ENCODE measurements around the gene PKNOX2.

The PKNOX2 gene

GRCh38 chr11:125425601-125426000 lies 261.1 kb downstream of the PKNOX2 start:
- Histone ChIP-seq H3K4me1 (ENCODE audit: low read length) (0 out of 2 replicates have a peak, but pooled peaks cover 2% of the 10 kb centered on the region), H3K27ac (ENCODE audit: low read length) (no peak overlapping the region), H3K27me3 (replicated peaks; ENCODE audit: insufficient read depth, low read length) (no peaks in the 10 kb centered on the region)

GRCh38 chr11:125426818-125427528 lies 262.4 kb downstream of the PKNOX2 start:
- Histone ChIP-seq H3K27me3 (replicated peaks; ENCODE audit: insufficient read depth, low read length) (no peaks in the 10 kb centered on the region), H3K9me3 (replicated peaks; ENCODE audit: insufficient read depth, low read length) (no peaks in the 10 kb centered on the region), H3K4me1 (ENCODE audit: low read length) (0 out of 2 replicates have a peak, but pooled peaks cover 2% of the 10 kb centered on the region), H3K4me2 (ENCODE audit: low read depth, low read length) (no peak overlapping the region), H3K9ac (ENCODE audit: low read length) (no peak overlapping the region), H4K20me1 (ENCODE audit: insufficient read depth, low read length) (no peaks in the 10 kb centered on the region), H3K9me2 (replicated peaks; ENCODE audit: insufficient read depth, low read length) (no peaks in the 10 kb centered on the region), H3F3A (ENCODE audit: insufficient read depth, low read length) (no peaks in the 10 kb centered on the region), H2AFZ (ENCODE audit: low read length) (no peak overlapping the region), H3K27ac (ENCODE audit: low read length) (no peak overlapping the region), H3K4me3 (ENCODE audit: low read length) (no peak overlapping the region), H3K36me3 (replicated peaks; ENCODE audit: insufficient read depth, low read length) (no peaks in the 10 kb centered on the region), H3K79me2 (ENCODE audit: low read length) (no peaks in the 10 kb centered on the region)
- DNase-seq, result no peak
- no peak for TF ChIP-seq EZH2 (optimal IDR thresholded peaks at IDR 0.05; ENCODE audit: low read depth, low read length)
- TF ChIP-seq EZH2phosphoT487 (IDR thresholded peaks at IDR 0.05; ENCODE audit: low read length), result no peak
- no peak for TF ChIP-seq CTCF (IDR thresholded peaks at IDR 0.05; ENCODE audit: low read length)

More at GRCh38 chr11:125425601-125426000, 261.1 kb downstream of the PKNOX2 start:
- Histone ChIP-seq H4K20me1 (ENCODE audit: insufficient read depth, low read length) (no peaks in the 10 kb centered on the region), H3K36me3 (replicated peaks; ENCODE audit: insufficient read depth, low read length) (no peaks in the 10 kb centered on the region), H3K4me3 (ENCODE audit: low read length) (no peak overlapping the region), H3K9ac (ENCODE audit: low read length) (no peak overlapping the region), H3K4me2 (ENCODE audit: low read depth, low read length) (no peak overlapping the region), H3F3A (ENCODE audit: insufficient read depth, low read length) (no peaks in the 10 kb centered on the region), H2AFZ (ENCODE audit: low read length) (no peak overlapping the region), H3K9me3 (replicated peaks; ENCODE audit: insufficient read depth, low read length) (no peaks in the 10 kb centered on the region), H3K79me2 (ENCODE audit: low read length) (no peaks in the 10 kb centered on the region), H3K9me2 (replicated peaks; ENCODE audit: insufficient read depth, low read length) (no peaks in the 10 kb centered on the region)
- TF ChIP-seq EZH2 (optimal IDR thresholded peaks at IDR 0.05; ENCODE audit: low read depth, low read length), result no peak
- no peak for TF ChIP-seq EZH2phosphoT487 (IDR thresholded peaks at IDR 0.05; ENCODE audit: low read length)
- no peak for TF ChIP-seq CTCF (IDR thresholded peaks at IDR 0.05; ENCODE audit: low read length)
- DNase-seq, result no peak

DNA sequence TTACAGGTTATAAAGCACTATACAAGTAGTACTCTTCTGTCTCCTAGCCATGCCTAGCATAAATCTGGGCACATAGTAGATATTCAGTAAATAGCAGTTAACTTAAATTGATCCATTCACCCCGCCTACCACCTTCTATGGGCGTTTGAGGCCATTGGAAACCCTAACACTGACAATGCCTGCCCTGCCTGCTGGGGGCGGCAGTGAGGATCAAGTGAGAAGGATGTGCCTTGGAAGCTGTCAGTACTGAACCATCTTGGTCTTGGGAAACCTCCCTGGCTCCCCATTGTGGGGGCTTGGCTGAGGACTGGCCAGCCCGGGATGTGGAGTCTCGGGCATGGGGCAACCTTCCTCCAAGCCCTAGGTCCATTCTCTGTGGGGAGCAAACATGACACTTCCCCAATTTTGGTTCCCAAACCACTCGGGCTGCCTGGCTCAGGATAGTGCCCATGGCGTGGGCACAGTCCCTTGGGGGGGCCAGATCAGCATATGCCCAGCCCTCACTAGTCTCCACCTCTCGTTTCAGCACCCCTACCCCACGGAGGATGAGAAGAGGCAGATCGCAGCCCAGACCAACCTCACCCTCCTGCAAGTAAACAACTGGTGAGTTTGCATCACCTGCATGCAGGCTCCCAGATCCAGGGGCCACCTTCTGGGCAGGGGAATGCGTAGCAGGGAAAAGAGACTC lies 264.1 kb downstream of the PKNOX2 start:
- TF ChIP-seq CTCF (IDR thresholded peaks at IDR 0.05; ENCODE audit: low read length) (no peak), EZH2phosphoT487 (IDR thresholded peaks at IDR 0.05; ENCODE audit: low read length) (no peak), EZH2 (optimal IDR thresholded peaks at IDR 0.05; ENCODE audit: low read depth, low read length) (no peak)
- H3K4me2 ChIP-seq (ENCODE audit: low read depth, low read length), result peak overlapping the region; percentile 40; the same call in 1 of the 2 replicates

More for the DNA sequence above, 264.1 kb downstream of the PKNOX2 start:
- Histone ChIP-seq H3K9ac (ENCODE audit: low read length) (no peak overlapping the region), H3K27me3 (replicated peaks; ENCODE audit: insufficient read depth, low read length) (no peaks in the 10 kb centered on the region), H3K4me1 (ENCODE audit: low read length) (peaks cover 6% of the 10 kb centered on the region; the same call in 1 of the 2 replicates), H3K9me3 (replicated peaks; ENCODE audit: insufficient read depth, low read length) (no peaks in the 10 kb centered on the region), H3K27ac (ENCODE audit: low read length) (no peak overlapping the region), H3K36me3 (replicated peaks; ENCODE audit: insufficient read depth, low read length) (no peaks in the 10 kb centered on the region), H3K4me3 (ENCODE audit: low read length) (no peak overlapping the region), H3F3A (ENCODE audit: insufficient read depth, low read length) (no peaks in the 10 kb centered on the region), H3K9me2 (replicated peaks; ENCODE audit: insufficient read depth, low read length) (no peaks in the 10 kb centered on the region), H3K79me2 (ENCODE audit: low read length) (no peaks in the 10 kb centered on the region), H2AFZ (ENCODE audit: low read length) (peak overlapping the region; percentile 55; the same call in 1 of the 2 replicates), H4K20me1 (ENCODE audit: insufficient read depth, low read length) (no peaks in the 10 kb centered on the region)
- no peak for DNase-seq
